ENCODE data around the gene ENAH. TPM values are rescaled to one million over a fixed set of nuclear protein-coding genes. Genes with fewer than 3 reads are reported as not detected.

ENAH gene
- total RNA-seq, 2 donors from 2014 or later, result 50.5 to 59.5 TPM

DNA sequence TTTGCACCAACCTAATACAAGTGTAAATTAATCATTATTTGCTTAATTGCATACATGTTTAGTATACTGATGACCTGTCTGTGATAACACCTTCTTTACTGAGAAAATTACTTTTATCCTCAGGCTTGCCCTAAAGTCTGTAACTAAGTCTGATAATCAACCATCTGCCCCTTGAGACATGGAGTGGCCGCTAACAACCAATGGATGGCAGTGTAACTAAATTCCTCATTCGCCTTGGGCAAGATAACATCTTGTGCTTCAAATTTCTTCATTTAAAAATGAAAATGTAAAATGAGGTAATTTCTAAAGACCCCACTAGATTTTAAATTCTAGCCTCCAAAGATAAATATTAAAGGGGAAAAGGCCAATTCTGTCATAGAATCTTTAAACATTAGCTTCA lies 85.1 kb downstream of the ENAH start:
- Histone ChIP-seq H3K4me1 (peaks cover 0 to 23% of the 10 kb centered on the region in 2 donors), H3K36me3 (no peaks in the 10 kb centered on the region), H3K27ac (no peak overlapping the region), H3K4me3 (no peak overlapping the region), H3K9me3 (no peaks in the 10 kb centered on the region), H3K27me3 (no peaks in the 10 kb centered on the region)
- TF ChIP-seq, protein P1, sequence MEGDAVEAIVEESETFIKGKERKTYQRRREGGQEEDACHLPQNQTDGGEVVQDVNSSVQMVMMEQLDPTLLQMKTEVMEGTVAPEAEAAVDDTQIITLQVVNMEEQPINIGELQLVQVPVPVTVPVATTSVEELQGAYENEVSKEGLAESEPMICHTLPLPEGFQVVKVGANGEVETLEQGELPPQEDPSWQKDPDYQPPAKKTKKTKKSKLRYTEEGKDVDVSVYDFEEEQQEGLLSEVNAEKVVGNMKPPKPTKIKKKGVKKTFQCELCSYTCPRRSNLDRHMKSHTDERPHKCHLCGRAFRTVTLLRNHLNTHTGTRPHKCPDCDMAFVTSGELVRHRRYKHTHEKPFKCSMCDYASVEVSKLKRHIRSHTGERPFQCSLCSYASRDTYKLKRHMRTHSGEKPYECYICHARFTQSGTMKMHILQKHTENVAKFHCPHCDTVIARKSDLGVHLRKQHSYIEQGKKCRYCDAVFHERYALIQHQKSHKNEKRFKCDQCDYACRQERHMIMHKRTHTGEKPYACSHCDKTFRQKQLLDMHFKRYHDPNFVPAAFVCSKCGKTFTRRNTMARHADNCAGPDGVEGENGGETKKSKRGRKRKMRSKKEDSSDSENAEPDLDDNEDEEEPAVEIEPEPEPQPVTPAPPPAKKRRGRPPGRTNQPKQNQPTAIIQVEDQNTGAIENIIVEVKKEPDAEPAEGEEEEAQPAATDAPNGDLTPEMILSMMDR (IDR thresholded peaks at IDR 0.05), result no peak
- no peak for DNase-seq (ENCODE audit: low spot score)

DNA sequence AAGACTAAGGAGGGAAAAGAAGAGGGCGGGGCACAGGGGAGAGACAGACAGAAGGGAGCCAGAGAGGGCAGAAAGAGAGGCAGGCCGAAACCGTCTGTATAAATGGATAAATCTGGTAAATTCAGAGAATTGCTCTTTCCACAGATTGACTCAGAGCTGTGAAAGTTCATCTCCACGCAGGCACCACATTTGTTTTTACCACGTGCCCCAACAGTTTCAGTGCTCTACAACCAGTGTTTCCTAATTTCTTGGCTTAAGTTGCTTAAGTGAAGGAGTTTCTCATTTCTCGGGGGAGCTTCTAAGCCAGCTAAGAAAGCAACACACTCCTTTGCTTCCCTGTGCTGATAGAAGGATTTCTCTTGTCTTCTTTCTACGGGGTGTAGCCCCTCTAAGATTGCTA lies 87.1 kb downstream of the ENAH start:
- Histone ChIP-seq H3K27me3 (no peaks in the 10 kb centered on the region), H3K4me1 (peaks cover 0 to 23% of the 10 kb centered on the region in 2 donors), H3K36me3 (no peaks in the 10 kb centered on the region), H3K9me3 (no peaks in the 10 kb centered on the region), H3K4me3 (no peak overlapping the region), H3K27ac (peak overlapping the region in 1 of 2 donors; percentile 46)
- TF ChIP-seq, protein P1 (IDR thresholded peaks at IDR 0.05), result no peak
- peak; percentile 68 for DNase-seq (ENCODE audit: low spot score)

DNA sequence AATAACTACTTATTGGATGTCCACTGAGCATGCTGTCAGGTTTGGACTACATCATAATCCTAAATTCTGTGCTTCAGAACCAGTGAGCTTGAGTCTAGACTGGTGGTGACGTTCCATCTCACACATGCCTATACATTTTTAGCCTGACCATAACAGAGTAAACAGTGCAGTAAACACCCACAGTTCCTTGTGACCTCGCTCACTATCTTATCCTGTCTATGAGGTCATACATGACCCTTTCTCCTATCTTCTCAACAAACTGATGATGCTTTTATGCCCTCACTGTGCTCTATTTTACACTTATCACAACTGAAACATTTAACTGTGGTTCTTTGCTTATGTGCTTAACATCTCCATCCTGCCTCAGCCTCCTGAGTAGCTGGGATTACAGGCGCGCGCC lies 91.2 kb downstream of the ENAH start:
- Histone ChIP-seq H3K9me3 (peaks cover 0 to 4% of the 10 kb centered on the region in 2 donors), H3K27ac (no peak overlapping the region), H3K27me3 (peaks cover 0 to 5% of the 10 kb centered on the region in 2 donors), H3K36me3 (no peaks in the 10 kb centered on the region), H3K4me1 (peaks cover 0 to 5% of the 10 kb centered on the region in 2 donors), H3K4me3 (no peak overlapping the region)
- DNase-seq (ENCODE audit: low spot score), result no peak
- TF ChIP-seq, protein P1 (IDR thresholded peaks at IDR 0.05), result no peak

DNA sequence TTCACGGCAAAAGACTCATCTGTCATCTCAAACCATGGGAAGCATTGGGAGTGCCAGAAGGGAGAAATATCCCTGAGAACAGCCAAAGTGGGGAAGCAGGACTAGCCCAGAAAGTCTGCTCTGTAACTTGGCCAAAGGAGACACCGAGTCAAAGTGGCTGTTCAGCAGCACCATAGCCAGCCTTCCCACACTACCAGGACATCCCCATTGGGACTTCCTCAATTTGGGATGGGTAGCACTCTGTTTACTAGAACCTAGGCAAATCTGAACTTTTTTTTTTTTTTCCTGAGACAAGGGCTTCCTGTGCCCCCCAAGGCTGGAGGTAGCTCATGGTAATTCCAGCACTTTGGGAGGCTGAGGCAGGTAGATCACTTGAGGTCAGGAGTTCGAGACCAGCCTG lies 93.0 kb downstream of the ENAH start:
- H3K27me3 ChIP-seq, result peaks cover 0 to 5% of the 10 kb centered on the region in 2 donors
- TF ChIP-seq, protein P1 (IDR thresholded peaks at IDR 0.05), result no peak
- H3K36me3 ChIP-seq, result no peaks in the 10 kb centered on the region
- no peak overlapping the region for H3K27ac ChIP-seq
- H3K4me3 ChIP-seq, result no peak overlapping the region
- H3K9me3 ChIP-seq, result peaks cover 0 to 9% of the 10 kb centered on the region in 2 donors
- peaks cover 0 to 4% of the 10 kb centered on the region in 2 donors for H3K4me1 ChIP-seq
- DNase-seq (ENCODE audit: low spot score), result no peak

DNA sequence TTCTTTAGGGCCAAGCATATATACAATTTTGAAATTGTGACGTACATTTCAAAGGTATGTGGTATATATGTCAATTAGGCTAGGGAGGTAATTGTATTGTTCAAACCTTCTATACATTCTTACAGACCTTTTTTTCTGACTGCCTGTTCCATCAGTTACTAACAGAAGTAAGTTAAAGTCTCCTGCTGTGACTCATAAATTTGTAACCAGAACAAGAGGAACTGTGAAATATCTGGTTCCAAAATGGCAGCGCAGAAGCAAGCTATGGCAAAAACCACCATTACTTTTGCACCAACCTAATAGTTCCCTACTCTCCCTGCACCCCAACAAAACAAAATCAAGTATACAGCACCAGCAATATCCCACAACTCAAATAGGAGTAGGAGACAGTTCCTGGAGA lies 93.6 kb downstream of the ENAH start:
- no peak overlapping the region for H3K27ac ChIP-seq
- no peak overlapping the region for H3K4me3 ChIP-seq
- peaks cover 0 to 6% of the 10 kb centered on the region in 2 donors for H3K4me1 ChIP-seq
- H3K27me3 ChIP-seq, result peaks cover 0 to 5% of the 10 kb centered on the region in 2 donors
- no peaks in the 10 kb centered on the region for H3K36me3 ChIP-seq
- peaks cover 0 to 9% of the 10 kb centered on the region in 2 donors for H3K9me3 ChIP-seq
- DNase-seq (ENCODE audit: low spot score), result no peak
- TF ChIP-seq, protein P1 (IDR thresholded peaks at IDR 0.05), result no peak

DNA sequence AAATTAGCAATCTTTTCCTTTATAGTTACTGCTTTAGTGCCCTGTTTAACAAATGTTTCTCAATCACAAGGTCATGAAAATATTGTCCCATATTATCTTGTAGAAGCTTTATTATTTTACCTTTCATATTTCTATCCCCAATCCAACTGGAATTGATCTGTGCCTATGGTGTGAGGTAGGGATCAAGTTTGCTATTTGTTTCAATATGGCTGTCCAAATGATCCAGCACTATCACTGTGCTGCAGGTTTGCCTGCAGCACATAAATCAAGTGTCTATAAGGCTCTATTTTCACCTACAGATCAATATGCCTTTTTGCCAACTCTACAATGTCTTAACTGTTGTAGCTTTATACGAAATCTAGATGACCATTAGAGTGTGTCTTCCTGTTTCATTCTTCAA lies 96.2 kb downstream of the ENAH start:
- TF ChIP-seq, protein P1 (IDR thresholded peaks at IDR 0.05), result no peak
- Histone ChIP-seq H3K4me3 (no peak overlapping the region), H3K4me1 (peaks cover 0 to 6% of the 10 kb centered on the region in 2 donors), H3K27me3 (peaks cover 0 to 5% of the 10 kb centered on the region in 2 donors), H3K27ac (no peak overlapping the region), H3K36me3 (no peaks in the 10 kb centered on the region), H3K9me3 (peaks cover 0 to 9% of the 10 kb centered on the region in 2 donors)
- DNase-seq (ENCODE audit: low spot score), result no peak
